Astrocyte of the hippocampus (primary cell): ENCODE results near the gene PLA2G4A.

Experiments
- DNase-seq: peaks from one replicate; pipeline ENCODE4 v3.0.0; 2011; ENCODE audit warnings: low read depth, low spot score

The PLA2G4A gene

GRCh38 chr1:186873687-186874086 lies 44.9 kb downstream of the PLA2G4A start:
- no peak for DNase-seq

GRCh38 chr1:186875896-186876835 lies 47.4 kb downstream of the PLA2G4A start:
- no peak for DNase-seq

DNA sequence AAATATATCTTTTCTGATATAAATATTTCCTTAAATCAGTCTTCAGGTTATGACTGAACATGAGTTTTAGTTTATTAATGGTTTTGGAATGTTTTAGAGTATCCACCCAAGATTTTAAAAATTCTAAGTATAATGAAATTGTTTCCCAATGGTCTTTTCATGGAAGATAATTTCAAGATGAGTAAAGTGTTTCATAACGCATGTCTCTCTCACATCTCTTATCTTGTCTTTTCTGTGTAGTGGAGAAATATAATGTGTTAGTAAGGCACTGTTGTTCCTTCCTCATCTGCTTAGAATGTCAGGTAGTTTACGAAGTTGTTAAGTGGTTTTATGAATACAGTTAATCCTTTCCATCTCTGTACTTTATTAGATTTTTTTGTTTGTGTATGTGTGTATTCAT lies 49.6 kb downstream of the PLA2G4A start:
- no peak for DNase-seq

DNA sequence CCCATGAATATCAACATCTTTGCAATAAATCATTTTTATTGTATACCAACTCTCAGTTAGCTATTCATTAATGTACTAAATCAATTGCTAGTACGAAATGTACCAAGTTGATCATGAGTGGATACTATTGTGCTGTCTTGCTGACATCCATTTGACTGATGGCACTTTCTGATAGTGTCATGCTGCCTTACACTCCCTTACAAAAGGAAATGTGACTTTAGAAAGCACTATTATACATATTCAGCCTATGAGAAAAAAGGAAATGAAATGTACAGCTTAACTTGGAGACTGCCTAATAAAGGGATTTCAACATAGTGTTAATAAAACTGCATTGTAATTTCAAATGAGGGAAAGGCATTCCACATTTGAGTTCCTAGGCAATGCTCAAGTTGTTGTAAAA lies 52.2 kb downstream of the PLA2G4A start:
- DNase-seq = no peak

DNA sequence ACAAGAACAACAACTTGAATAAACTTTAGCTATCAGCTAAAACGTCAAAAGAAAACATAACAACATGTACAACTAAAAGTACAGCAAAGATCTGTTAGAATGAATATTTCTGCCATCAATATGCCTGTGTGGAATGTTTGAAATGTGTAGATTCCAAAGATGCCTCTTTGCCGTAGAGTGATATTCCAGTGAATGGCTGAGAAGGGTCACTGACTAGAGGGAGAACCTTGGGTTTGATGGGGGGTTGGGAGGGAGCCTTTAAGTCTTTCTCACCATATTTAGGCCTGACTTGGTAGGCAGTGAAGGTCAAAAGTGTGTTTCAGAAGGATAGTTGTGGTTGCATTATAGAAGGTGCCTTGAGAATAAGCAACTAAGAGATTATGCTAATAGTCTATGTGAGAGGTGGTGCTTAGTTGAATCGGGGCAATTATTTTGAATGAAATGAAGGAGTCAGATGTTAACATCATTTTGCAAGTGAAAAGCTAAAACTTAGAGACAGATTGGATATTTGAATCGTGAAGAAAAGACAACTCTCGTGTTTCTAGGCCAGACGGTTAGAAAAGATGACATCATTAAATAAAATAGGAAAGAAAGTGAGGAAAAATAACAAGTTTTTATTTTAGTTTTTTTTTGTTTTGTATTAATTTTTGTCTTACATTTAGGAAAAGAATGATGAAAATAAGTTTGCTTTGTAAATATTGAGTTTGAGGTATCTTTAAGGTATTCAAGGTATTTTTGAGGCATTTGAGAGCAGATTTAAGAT lies 53.8 kb downstream of the PLA2G4A start:
- DNase-seq = peak; percentile 15

DNA sequence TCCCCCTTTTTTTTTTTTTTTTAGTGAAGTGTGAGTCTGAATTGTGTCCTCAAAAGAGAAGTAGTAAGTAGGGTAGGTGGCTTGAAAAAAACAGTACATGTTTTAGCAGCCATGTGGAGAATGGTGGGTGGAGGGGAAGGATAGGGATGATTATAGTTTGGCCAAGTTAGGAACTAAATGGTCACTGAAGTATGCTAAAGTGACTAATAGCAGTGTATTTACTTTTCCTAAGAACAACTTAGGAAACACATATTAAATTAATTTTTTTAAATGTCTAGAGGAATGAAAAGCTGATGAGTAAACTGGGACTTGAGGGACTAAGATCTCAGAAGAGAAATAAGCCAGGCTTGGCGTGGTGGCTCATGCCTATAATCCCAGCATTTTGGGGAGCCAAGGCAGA lies 55.5 kb downstream of the PLA2G4A start:
- no peak for DNase-seq

DNA sequence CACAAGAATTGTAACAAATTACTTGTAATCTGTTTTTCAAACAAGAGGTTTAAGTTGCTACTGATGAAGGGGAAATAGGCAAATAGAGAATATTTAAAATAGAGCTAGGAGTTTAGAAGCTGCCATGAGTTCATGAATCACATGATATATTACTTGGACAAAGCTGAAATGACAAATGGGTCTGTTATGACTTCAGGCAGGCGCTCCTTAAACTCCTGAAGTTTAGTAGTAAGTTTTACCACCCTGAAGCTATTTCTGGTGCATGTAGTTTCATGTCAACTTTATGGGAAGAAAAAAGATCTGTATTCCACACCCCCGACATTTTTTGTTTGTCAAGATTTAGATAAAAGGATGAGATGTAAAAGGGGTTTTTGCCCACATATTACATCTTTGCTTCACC lies 58.5 kb downstream of the PLA2G4A start:
- DNase-seq = no peak

GRCh38 chr1:186888367-186888766 lies 59.6 kb downstream of the PLA2G4A start:
- no peak for DNase-seq

DNA sequence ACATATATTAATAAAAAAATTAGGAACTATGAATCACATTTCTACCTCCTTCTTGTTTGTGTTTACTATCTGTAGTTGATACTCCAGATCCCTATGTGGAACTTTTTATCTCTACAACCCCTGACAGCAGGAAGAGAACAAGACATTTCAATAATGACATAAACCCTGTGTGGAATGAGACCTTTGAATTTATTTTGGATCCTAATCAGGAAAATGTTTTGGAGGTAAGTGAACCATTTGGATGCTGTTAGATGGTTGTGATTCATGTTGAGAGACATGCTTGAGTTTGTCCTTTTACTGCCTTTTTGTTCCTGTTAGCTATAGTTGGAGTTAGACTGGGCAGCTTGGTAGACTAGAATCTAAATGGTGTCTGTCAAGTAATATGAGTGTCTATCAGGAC lies 64.2 kb downstream of the PLA2G4A start:
- DNase-seq = no peak

DNA sequence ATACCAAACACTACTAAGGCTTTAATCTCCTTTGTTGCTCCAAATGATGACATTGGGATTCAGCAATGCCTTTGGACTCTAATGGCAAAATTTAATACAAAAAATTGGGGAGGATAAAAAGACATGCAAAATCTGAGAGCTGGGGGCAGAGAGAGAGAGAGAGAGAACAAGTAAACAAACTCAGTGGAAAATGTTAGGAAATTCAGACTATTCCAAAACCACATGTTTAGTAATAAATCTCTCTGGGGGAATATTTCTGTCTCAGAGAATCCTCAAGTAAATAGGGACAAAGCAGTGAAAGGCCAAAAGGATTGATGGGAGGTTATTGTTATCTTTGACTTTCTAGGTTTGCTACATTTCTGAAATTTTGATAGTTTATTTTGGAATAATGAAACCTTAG lies 65.7 kb downstream of the PLA2G4A start:
- DNase-seq = no peak

- no peak for DNase-seq
Observed at GRCh38 chr1:186896211-186896610, 67.5 kb downstream of the PLA2G4A start.

- no peak for DNase-seq
Observed at GRCh38 chr1:186897008-186897407, 68.3 kb downstream of the PLA2G4A start.

- DNase-seq = no peak
Observed at GRCh38 chr1:186899577-186899976, 70.8 kb downstream of the PLA2G4A start.

GRCh38 chr1:186899977-186900376 lies 71.2 kb downstream of the PLA2G4A start:
- no peak for DNase-seq

DNA sequence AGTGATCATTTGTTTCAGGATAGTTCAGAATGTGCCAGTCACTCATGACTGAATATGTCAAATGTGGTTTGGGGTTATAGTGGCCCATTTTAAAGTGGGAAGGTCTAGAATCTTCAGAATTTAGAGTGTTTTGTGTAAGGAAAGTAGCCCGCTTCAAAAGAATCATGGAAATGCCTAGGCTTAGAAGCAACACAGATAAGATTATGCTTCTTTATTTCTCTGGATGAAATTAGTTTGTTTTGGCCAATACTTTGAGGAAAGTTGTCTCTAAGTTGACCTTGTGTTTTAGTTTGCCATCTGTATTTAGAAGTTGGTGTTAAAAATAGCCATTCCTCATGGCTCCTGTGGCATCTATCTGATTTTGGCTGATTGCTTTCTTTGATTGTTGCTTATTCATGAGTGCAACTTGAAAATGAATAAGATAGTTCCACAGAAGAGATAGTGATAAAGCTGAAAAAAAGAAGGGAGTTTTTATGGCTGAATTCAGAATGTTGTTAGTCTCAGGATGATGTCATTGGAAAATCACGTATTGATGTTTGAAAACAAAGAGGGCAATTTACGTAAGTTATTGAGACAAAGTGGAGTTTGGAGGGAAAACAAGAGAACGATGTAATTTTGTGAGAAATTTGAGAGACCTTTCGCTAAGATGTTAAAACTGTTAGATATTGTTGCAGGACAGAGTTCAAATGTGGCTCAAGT lies 71.9 kb downstream of the PLA2G4A start:
- no peak for DNase-seq

GRCh38 chr1:186901631-186902030 lies 72.9 kb downstream of the PLA2G4A start:
- no peak for DNase-seq

DNA sequence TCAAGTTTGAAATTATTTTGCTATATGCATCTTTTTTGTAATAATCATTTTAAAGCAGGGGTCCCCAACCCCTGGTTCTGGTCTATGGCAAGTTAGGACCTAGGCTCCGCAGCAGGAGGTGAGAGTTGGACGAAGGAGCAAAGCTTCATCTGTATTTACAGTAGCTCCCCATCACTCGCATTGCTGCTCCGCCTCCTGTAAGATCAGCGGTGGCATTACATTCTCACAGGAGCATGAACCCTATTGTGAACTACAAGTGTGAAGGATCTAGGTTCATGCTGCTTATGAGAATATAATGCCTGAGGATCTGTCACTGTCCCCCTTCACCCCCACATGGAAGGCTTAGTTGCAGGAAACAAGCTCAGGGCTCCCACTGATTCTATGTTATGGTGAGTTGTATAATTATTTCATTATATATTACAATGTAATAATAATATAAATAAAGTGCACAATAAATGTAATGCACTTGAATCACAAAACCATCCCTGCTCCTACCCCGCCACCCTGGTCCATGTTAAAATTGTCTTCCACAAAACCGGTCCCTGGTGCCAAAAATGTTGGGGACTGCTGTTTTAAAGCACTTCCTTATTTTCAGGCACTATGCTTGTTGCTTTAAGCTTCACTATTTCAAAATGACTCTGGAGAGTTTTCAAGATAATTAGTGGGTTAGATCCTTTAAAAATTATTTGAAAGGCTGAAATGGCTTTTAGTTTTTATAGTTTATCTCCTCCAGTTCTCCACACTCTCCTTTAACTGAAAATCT lies 74.8 kb downstream of the PLA2G4A start:
- no peak for DNase-seq

- DNase-seq = no peak
Observed at GRCh38 chr1:186904361-186904760, 75.6 kb downstream of the PLA2G4A start.

DNA sequence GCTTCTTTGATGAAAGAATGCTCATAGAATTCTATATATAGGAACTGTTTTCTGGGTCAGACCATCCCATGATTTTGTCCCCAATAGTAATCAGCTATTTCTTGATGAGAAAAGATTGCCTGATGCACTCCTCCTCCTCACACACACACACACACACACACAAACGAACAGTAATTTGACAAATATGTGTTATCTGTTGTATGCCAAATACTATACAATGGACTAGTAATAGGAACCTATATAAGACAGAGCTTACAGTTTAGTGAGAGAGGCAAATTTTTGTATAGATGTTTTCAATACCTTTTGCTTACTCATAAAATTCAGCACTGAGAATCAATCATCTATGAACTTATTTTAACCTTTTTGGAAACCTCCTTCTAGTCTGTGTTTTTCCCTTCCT lies 76.8 kb downstream of the PLA2G4A start:
- DNase-seq = no peak

DNA sequence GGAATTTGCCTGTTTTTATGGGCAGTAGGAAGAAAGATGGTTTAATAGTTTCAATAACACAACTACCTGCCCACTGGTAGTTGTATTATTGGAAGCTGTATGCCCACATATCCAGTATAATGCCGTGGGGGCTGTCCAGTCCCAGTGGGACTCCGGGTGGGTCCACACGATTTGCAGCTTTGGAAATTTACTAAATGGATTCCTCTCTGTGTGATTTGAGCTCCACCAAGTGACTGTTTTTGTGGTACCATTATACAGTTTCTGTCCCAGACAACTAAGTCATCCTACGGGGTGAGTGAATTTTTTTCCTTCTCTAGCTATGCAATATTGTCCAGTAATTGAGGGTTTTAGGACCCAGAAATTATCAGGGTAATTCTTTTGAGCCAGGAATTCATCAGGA lies 86.8 kb downstream of the PLA2G4A start:
- DNase-seq = no peak

- peak; percentile 6 for DNase-seq
Observed at GRCh38 chr1:186917106-186917786, 88.5 kb downstream of the PLA2G4A start.
